GM19397 (cell line): ENCODE measurements around the gene GPR68.
"Not testable (repeated sequence)": the region's sequence is repeated elsewhere in the genome, so short reads cannot be mapped to it uniquely, and the experiment has no call there.

Source experiments
- ATAC-seq: cut with Tn5 transposase; IDR thresholded peaks from one replicate; pipeline ENCODE4 v1.9.1; 2021; ENCODE audit warnings: mild to moderate bottlenecking, moderate library complexity; ENCODE audit not compliant: unreplicated experiment

The GPR68 gene

DNA sequence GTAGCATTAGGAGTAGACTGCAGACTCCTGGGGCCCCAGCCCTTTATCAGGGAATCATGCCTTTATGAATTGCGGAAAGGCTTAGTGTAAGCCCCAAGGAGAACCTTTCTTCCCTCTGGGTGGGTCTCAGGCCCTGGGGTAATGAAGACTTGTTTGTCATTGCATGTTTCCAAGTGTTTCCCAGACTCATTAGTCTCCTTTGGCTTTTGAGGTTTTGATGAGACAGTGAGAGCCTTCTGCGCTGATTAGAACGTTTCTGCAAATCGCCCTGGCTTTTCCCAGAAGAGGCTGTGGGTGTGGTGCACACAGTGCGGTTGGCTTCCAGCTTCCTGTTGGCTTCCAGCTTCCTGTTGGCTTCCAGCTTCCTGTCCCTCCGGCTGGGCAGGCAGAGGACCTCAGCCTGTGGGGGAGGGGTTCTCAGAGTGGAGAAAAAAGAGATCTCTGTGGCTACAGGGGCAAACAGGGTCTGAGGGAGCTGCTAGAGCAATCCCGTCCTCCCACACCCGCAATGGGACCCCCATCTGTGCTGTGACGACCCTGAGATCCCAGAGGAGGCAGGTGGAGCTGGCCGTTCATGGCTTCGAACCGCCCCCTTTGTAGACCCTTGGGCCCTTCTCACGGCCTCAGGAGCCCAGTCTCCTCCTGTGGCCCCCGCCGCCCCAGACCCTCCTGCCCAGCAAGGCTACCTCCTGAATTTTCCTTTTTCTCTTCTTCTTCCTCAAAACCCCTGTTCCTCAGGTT, 42.1 kb downstream of the GPR68 start:
- no peak for ATAC-seq

DNA sequence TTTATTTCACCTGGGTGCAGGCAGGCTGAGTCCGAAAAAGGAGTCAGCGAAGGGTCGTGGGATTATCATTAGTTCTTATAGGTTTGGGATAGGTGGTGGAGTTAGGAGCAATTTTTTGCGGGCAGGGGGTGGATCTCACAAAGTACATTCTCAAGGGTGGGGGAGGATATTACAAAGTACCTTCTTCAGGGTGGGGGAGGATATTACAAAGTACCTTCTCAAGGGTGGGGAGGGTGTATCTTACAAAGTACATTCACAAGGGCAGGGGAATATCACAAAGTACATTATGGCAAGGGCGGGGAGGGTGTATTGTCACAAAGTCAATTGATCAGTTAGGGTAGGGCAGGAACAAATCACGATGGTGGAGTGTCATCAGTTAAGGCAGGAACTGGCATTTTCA, 43.7 kb downstream of the GPR68 start:
- not testable (repeated sequence) for ATAC-seq

DNA sequence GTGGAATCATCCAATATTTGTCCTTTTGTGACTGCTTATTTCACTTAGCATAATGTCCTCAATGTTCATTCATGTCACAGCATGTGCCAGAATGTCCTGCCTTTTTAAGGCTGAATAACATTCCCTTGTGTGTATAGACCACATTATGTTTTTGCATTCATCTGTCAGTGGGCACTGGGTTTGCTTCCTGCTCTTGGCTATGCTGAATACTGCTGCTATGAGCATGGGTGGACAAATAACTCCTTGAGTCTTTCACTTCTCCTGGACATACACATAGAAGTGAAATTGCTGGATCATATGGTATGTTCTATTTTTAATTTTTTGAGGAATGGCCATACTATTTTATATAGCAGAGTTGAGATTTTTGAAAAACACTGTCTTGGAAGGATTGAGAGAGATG, 46.9 kb downstream of the GPR68 start:
- no peak for ATAC-seq

DNA sequence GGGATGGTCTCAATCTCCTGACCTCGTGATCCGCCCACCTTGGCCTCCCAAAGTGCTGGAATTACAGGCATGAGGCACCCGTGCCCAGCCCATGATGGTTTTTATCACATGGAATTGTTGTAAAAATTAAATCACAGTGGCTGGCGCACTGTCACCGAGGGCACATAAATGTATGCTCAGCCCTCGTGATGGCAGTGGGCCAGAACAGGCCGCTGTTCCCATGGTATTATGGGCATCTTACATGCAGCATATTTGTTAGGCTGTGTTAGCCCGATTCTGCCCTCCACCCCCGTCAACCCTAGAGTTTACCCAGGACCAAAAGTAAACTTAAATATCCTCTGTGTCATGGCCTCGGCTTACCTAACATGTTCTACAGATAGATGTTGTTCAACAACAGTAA, 48.6 kb downstream of the GPR68 start:
- ATAC-seq, result no peak

DNA sequence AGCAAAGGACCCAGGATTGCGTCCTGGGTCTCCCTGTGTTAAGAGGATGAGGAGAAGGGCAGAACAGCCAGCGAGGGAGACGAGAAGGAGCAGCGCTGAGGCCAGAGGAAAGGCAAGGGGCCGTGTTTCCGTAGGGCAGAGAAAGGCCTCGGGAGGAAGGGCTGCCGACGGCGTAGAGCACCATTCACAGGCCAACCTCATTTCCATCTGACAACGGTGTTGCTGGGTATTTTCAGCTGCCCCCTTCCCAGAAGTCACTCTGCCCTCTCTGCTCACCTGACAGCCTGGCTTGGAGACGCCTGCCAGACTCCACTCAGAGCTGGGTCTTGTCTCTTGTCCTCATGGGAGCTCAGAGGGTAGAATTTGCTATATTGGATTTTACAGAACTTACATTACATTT, 51.4 kb downstream of the GPR68 start:
- no peak for ATAC-seq

DNA sequence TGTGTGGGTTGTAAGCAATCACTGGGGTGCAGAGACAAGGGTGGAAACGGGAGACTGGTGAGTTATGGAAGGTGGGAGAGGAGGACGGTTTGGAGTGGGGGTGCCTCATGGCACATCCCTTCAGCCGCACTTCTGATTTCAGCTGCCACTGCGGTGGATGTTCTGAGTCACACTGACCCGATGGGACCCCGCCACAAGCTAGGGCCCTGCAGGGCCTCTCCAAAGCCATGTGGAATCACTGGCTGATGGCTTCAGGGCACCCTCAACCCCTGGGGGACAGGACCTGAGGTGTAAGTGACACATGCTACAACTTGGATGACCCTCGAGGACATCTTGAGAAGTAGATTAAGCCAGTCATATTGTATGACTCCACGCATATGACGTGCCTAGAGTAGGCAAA, 53.7 kb downstream of the GPR68 start:
- ATAC-seq, result no peak

DNA sequence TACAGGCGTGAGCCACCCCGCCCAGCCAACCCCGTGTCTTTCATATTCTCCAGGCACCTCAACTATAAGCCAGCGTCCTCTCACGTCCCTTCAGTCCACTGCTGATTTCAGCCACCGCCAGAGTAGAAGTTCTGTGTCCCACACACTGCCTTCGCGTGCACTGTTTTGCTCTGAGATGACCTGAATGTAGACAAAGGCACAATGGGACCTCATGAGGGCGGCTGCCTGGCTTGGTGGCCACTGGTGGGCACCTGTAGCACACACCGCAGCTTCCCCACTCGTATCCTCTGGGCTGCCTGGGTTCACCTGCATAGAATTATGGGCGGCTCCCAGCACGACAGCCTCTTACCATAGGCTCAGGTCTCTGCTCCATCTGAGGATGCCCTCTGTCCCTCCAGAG, 57.2 kb downstream of the GPR68 start:
- no peak for ATAC-seq

DNA sequence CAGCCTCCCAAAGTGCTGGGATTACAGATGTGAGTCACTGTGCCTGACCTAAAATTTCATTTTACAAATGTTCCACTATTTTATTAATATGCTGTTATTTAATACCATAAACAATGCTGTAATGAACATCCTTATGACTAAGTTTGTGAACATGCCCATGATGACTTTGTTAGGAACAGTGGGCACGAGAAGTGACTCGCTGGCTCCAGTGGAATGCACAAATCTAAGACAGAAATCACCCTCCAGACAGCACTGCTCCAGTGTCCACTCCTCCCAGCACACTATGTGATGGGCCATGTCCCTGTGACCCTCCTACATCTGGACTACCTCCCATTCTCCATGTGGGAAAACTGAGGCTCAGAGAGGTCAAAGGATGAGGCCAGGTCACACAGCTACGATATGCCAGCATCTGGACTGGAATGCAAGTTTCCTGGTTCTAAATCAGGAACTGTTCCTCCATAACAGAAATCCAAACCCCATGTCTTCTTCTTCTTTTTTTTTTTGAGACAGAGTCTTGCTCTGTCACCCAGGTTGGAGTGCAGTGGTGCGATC, 57.9 kb downstream of the GPR68 start:
- ATAC-seq, result no peak

DNA sequence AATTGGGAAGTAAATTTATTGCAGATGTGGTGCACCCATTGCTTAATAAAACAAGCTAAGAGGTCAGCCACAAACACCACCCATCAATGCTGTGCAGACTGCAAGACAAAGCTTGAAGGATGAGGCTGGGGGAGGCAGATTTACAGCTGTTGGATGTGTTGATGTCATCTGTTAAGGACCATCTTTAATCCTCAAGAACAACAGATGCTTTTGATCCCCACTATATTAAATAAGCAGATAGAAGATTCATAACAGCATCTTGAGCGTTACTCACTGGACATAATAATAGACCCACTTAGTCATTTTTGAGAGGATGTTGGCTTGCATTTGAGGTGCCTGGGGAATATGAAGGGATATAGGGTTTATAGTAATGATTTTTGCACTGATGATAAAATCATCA, 58.8 kb downstream of the GPR68 start:
- ATAC-seq, result no peak

DNA sequence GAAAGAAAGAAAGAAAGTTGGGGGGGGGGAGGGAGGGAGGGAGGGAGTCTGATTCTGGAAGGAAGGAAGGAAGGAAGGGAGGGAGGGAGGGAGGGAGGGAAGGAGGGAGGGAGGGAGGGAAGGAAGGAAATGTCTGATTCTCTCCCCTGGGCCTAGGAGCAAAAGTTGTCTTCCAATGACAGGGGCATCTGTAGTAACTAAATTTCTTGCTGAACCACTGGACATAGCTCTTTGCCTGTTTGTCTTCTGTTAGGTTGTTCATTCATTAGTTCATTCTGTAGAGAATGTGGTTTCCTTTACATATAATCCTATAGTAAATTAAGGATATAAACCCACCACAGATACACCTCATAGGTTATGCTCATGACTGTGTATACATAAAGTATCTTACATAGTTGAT, 59.9 kb downstream of the GPR68 start:
- ATAC-seq, result no peak

DNA sequence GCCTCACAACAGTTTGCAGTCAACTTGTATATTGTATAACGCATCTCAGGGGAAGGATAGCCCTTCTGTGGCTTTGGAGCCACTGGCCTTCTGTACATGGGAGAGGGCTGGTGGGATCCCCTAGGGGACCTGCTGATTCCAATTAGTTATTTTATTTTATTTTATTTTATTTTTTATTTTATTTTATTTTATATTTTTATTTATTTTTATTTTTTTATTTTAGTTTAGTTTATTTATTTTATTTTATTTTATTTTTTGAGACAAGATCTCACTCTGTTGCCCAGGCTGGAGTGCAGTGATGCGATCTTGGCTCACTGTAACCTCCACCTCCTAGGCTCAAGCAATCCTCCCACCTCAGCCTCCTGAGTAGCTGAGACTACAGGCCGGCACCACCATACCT, 61.8 kb downstream of the GPR68 start:
- ATAC-seq, result not testable (repeated sequence)
